ENCODE measurements around the gene CTXND2. TPM values are rescaled to one million over a fixed set of nuclear protein-coding genes. Genes with fewer than 3 reads are reported as not detected.
"Not testable (repeated sequence)": the region's sequence is repeated elsewhere in the genome, so short reads cannot be mapped to it uniquely, and the experiment has no call there.

Gene CTXND2
- polyA plus RNA-seq, 1 donor (not counting 4 experiments of a cell fraction or from before 2014, with no cell fraction given): not detected

DNA sequence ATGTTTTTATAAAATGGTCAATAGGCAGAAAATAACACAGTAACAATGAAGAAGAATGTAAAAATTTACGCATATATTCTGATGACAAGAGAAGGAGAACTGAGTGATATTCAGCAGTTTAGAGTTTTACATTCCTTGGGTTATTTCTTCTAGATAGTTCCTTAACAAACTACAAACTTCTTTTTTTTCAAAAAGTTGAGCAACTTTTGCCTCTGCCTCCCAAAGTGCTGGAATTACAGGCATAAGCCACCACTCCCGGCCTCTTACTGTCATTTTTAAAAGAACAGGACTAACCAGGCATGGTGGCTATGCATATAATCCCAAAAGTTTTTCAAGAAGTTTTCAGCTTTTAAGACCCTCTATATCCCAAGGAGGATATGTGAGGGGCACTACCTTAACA is 43.5 kb upstream of the CTXND2 start:
- no peaks in the 10 kb centered on the region for H3K4me1 ChIP-seq (ENCODE audit: control insufficient read depth, extremely low read depth, insufficient read depth, low read length)
- no peaks in the 10 kb centered on the region for H3K9me1 ChIP-seq (ENCODE audit: control insufficient read depth, extremely low read depth, insufficient read depth, low read length)
- H3K9ac ChIP-seq (ENCODE audit: control insufficient read depth, extremely low read depth, insufficient read depth, low read length): no peak overlapping the region
- H3K36me3 ChIP-seq (ENCODE audit: control insufficient read depth in 2 of 2, extremely low read depth in 1 of 2, insufficient read depth in 2 of 2, low read length in 2 of 2): peaks cover 0 to 10% of the 10 kb centered on the region in 2 experiments
- FAIRE-seq: no peak
- H3K4me2 ChIP-seq (ENCODE audit: control insufficient read depth, extremely low read depth, insufficient read depth, low read depth, low read length): no peak overlapping the region
- H3K9me3 ChIP-seq (ENCODE audit: control insufficient read depth, low read depth, low read length): no peaks in the 10 kb centered on the region
- H3K27ac ChIP-seq (ENCODE audit: control insufficient read depth, insufficient read depth, low read length): no peak overlapping the region
- H3K27me3 ChIP-seq (ENCODE audit: control insufficient read depth, extremely low read depth, insufficient read depth, low read length): no peaks in the 10 kb centered on the region
- dilution Hi-C loops (cut with MboI; ENCODE audit: extremely low pct_ligation_motif_present, low sequenced_read_pairs): no loop called here
- H3K4me3 ChIP-seq (ENCODE audit: control insufficient read depth in 2 of 3, extremely low read depth in 1 of 3, insufficient read depth in 2 of 3, low read depth in 1 of 3, low read length in 3 of 3): no peak overlapping the region
- H2AFZ ChIP-seq (ENCODE audit: control insufficient read depth, low read length): no peak overlapping the region
- no peak for DNase-seq (ENCODE audit: low read depth, low spot score)
- H4K20me1 ChIP-seq (ENCODE audit: control insufficient read depth, extremely low read depth, insufficient read depth, low read length): no peaks in the 10 kb centered on the region
- TF ChIP-seq EZH2 (IDR thresholded peaks at IDR 0.05; ENCODE audit: low read length): no peak
- TF ChIP-seq, protein P1, sequence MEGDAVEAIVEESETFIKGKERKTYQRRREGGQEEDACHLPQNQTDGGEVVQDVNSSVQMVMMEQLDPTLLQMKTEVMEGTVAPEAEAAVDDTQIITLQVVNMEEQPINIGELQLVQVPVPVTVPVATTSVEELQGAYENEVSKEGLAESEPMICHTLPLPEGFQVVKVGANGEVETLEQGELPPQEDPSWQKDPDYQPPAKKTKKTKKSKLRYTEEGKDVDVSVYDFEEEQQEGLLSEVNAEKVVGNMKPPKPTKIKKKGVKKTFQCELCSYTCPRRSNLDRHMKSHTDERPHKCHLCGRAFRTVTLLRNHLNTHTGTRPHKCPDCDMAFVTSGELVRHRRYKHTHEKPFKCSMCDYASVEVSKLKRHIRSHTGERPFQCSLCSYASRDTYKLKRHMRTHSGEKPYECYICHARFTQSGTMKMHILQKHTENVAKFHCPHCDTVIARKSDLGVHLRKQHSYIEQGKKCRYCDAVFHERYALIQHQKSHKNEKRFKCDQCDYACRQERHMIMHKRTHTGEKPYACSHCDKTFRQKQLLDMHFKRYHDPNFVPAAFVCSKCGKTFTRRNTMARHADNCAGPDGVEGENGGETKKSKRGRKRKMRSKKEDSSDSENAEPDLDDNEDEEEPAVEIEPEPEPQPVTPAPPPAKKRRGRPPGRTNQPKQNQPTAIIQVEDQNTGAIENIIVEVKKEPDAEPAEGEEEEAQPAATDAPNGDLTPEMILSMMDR (optimal IDR thresholded peaks at IDR 0.05 in 1 of 3, IDR thresholded peaks at IDR 0.05 in 1 of 3, conservative IDR thresholded peaks at IDR 0.05 in 1 of 3; ENCODE audit: extremely low read depth in 1 of 3, insufficient read depth in 2 of 3, low read length in 3 of 3): no peak
- no peaks in the 10 kb centered on the region for H3K79me2 ChIP-seq (ENCODE audit: control insufficient read depth, insufficient read depth, low read length)

DNA sequence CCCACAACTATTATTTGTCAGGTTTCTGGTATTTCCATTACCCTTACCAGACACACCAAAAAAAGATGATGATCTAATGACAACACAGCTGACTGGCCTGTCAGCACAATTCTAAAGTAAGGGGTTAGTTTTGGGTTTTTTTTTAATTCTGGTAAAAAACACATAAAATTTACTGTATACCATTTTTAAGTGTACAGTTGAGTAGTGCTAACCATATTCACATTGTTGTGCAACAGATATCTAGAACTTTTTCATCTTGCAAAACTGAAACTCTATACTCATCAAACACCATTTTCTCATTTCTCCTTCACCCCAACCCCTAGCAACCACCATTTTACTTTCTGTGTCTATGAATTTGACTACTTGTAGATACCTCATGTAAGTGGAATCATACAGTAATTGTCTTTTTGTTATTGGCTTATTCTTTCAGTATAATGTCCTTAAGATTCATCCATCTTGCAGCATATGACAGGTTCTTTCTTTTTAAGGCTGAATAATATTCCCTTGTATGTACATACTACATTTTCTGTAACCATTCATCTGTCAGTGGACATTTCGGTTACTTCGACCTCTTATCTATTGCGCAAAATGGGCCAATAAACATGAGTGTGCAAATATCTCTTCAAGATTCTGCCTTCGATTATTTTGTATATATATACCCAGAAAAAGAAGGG is 40.3 kb upstream of the CTXND2 start:
- Histone ChIP-seq H3K9me1 (ENCODE audit: control insufficient read depth, extremely low read depth, insufficient read depth, low read length) (no peaks in the 10 kb centered on the region), H3K9ac (ENCODE audit: control insufficient read depth, extremely low read depth, insufficient read depth, low read length) (no peak overlapping the region), H4K20me1 (ENCODE audit: control insufficient read depth, extremely low read depth, insufficient read depth, low read length) (no peaks in the 10 kb centered on the region), H2AFZ (ENCODE audit: control insufficient read depth, low read length) (no peak overlapping the region), H3K4me3 (ENCODE audit: control insufficient read depth in 2 of 3, extremely low read depth in 1 of 3, insufficient read depth in 2 of 3, low read depth in 1 of 3, low read length in 3 of 3) (no peak overlapping the region), H3K9me3 (ENCODE audit: control insufficient read depth, low read depth, low read length) (no peaks in the 10 kb centered on the region), H3K79me2 (ENCODE audit: control insufficient read depth, insufficient read depth, low read length) (no peaks in the 10 kb centered on the region), H3K4me2 (ENCODE audit: control insufficient read depth, extremely low read depth, insufficient read depth, low read depth, low read length) (no peak overlapping the region), H3K27me3 (ENCODE audit: control insufficient read depth, extremely low read depth, insufficient read depth, low read length) (no peaks in the 10 kb centered on the region), H3K27ac (ENCODE audit: control insufficient read depth, insufficient read depth, low read length) (no peak overlapping the region), H3K4me1 (ENCODE audit: control insufficient read depth, extremely low read depth, insufficient read depth, low read length) (no peaks in the 10 kb centered on the region), H3K36me3 (ENCODE audit: control insufficient read depth in 2 of 2, extremely low read depth in 1 of 2, insufficient read depth in 2 of 2, low read length in 2 of 2) (peaks cover 0 to 3% of the 10 kb centered on the region in 2 experiments)
- DNase-seq (ENCODE audit: low read depth, low spot score): no peak
- dilution Hi-C loops (cut with MboI; ENCODE audit: extremely low pct_ligation_motif_present, low sequenced_read_pairs): no loop called here
- FAIRE-seq: no peak
- TF ChIP-seq, protein P1 (optimal IDR thresholded peaks at IDR 0.05 in 1 of 3, IDR thresholded peaks at IDR 0.05 in 1 of 3, conservative IDR thresholded peaks at IDR 0.05 in 1 of 3; ENCODE audit: extremely low read depth in 1 of 3, insufficient read depth in 2 of 3, low read length in 3 of 3): no peak
- TF ChIP-seq EZH2 (IDR thresholded peaks at IDR 0.05; ENCODE audit: low read length): no peak

DNA sequence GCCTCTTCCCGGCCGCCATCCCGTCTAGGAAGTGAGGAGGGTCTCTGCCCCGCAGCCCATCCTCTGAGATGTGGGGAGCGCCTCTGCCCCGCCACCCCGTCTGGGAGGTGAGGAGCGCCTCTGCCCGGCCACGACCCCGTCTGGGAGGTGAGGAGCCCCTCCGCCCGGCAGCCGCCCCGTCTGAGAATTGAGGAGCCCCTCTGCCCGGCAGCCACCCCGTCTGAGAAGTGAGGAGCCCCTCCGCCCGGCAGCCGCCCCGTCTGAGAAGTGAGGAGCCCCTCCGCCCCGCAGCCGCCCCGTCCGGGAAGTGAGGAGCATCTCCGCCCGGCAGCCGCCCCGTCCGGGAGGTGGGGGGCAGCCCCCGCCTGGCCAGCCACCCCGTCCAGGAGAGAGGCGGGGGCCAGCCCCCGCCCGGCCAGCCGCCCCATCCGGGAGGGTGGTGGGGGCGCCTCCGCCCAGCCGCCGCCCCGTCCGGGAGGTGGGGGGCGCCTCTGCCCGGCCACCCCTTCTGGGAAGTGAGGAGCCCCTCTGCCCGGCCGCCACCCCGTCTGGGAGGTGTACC is 36.1 kb upstream of the CTXND2 start:
- dilution Hi-C loops (cut with MboI; ENCODE audit: extremely low pct_ligation_motif_present, low sequenced_read_pairs); FAIRE-seq: not testable (repeated sequence)

DNA sequence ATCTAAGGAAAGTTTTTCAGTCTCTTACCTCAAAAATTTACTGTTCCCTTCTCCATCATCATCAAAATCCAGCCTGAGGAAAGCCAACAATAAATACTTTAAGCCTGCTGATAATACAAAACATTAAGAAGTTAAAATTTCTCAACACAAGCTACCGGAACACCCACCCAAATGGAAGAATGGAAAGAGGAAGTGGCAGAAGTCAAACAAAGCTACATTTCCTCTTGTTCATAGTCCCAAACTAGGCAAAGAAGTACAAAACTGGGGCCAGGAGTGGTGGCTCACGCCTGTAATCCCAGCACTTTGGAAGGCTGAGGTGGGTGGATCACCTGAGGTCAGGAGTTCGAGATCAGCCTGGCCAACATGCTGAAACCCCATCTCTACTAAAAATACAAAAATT is 34.2 kb upstream of the CTXND2 start:
- H3K36me3 ChIP-seq (ENCODE audit: control insufficient read depth in 2 of 2, extremely low read depth in 1 of 2, insufficient read depth in 2 of 2, low read length in 2 of 2); H3K4me2 ChIP-seq (ENCODE audit: control insufficient read depth, extremely low read depth, insufficient read depth, low read depth, low read length); H4K20me1 ChIP-seq (ENCODE audit: control insufficient read depth, extremely low read depth, insufficient read depth, low read length); dilution Hi-C loops (cut with MboI; ENCODE audit: extremely low pct_ligation_motif_present, low sequenced_read_pairs); H3K4me1 ChIP-seq (ENCODE audit: control insufficient read depth, extremely low read depth, insufficient read depth, low read length); H3K9ac ChIP-seq (ENCODE audit: control insufficient read depth, extremely low read depth, insufficient read depth, low read length); FAIRE-seq; H3K79me2 ChIP-seq (ENCODE audit: control insufficient read depth, insufficient read depth, low read length); H3K4me3 ChIP-seq (ENCODE audit: control insufficient read depth in 2 of 3, extremely low read depth in 1 of 3, insufficient read depth in 2 of 3, low read depth in 1 of 3, low read length in 3 of 3); H3K9me3 ChIP-seq (ENCODE audit: control insufficient read depth, low read depth, low read length); H3K27ac ChIP-seq (ENCODE audit: control insufficient read depth, insufficient read depth, low read length); H2AFZ ChIP-seq (ENCODE audit: control insufficient read depth, low read length); DNase-seq (ENCODE audit: low read depth, low spot score); H3K9me1 ChIP-seq (ENCODE audit: control insufficient read depth, extremely low read depth, insufficient read depth, low read length); H3K27me3 ChIP-seq (ENCODE audit: control insufficient read depth, extremely low read depth, insufficient read depth, low read length): not testable (repeated sequence)

More for the DNA sequence above, 36.1 kb upstream of the CTXND2 start:
- H3K9ac ChIP-seq (ENCODE audit: control insufficient read depth, extremely low read depth, insufficient read depth, low read length); H3K4me1 ChIP-seq (ENCODE audit: control insufficient read depth, extremely low read depth, insufficient read depth, low read length); H3K4me3 ChIP-seq (ENCODE audit: control insufficient read depth in 2 of 3, extremely low read depth in 1 of 3, insufficient read depth in 2 of 3, low read depth in 1 of 3, low read length in 3 of 3); H3K9me1 ChIP-seq (ENCODE audit: control insufficient read depth, extremely low read depth, insufficient read depth, low read length); H3K4me2 ChIP-seq (ENCODE audit: control insufficient read depth, extremely low read depth, insufficient read depth, low read depth, low read length); H2AFZ ChIP-seq (ENCODE audit: control insufficient read depth, low read length); H3K36me3 ChIP-seq (ENCODE audit: control insufficient read depth in 2 of 2, extremely low read depth in 1 of 2, insufficient read depth in 2 of 2, low read length in 2 of 2); DNase-seq (ENCODE audit: low read depth, low spot score); H3K27me3 ChIP-seq (ENCODE audit: control insufficient read depth, extremely low read depth, insufficient read depth, low read length); H3K9me3 ChIP-seq (ENCODE audit: control insufficient read depth, low read depth, low read length); H3K27ac ChIP-seq (ENCODE audit: control insufficient read depth, insufficient read depth, low read length); H4K20me1 ChIP-seq (ENCODE audit: control insufficient read depth, extremely low read depth, insufficient read depth, low read length); H3K79me2 ChIP-seq (ENCODE audit: control insufficient read depth, insufficient read depth, low read length): not testable (repeated sequence)

Measured in keratinocyte (primary cell).